ENCODE measurements around the gene CADM1. TPM values are rescaled to one million over a fixed set of nuclear protein-coding genes. Genes with fewer than 3 reads are reported as not detected.

CADM1 gene
- 0.26 and 4.6 TPM in 2 replicates for total RNA-seq

DNA sequence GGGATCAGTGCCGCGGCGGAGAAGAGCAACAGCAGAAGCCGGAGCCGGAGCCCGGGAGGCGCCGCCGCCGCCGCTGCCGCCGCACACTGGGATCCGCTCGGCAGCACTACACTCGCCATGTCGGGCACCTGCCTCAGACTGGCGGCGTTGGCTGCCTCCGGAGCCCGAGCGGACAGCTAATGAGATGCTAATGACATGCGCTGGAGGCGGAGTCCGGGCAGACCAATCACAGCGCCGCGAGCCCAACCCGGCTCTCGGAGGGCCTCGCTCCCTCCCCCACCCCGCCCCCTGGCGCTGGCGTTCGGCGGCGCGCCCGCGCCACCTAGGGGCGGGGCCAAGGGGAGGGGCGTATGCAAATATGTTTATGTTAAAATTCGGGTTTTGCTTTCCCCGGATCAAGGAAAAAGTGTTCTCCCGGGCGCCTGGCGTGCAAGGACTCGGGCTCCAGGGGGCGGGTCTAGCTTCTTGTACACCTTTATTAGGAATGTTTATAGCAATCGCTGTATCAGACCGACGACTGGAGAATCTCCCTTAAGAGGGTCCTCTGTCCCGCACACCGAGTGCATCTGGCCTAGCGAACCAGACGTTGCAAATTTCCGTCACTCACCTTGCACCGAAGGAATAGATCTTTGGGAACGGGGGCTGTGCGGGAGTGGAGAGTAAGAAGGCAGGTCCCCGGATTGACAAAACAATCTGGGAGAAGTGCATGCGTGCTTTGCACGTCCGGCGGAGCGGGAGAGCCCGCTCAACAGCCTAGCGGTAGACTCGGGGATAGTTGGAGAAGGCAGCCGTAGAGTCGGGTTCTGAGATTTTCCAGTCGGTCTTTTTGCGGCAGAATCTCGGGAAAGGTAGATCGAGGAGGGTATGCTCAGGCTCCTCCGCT is at the start of gene CADM1:
Gene CADM1 (minus strand): TSS at position 140 of the 883 bp plus-strand sequence.

All from bronchial smooth muscle cell (primary cell).